Endothelial cell of umbilical vein (primary cell): Measurements from ENCODE around the gene CFAP77. TPM values are rescaled to one million over a fixed set of nuclear protein-coding genes. Genes with fewer than 3 reads are reported as not detected.

Source experiments
- BruUV-seq: library from RNA; stranded (reverse); fragments of 400-500 nt; replicated peaks from 2 replicates; lab custom pipeline; 2021; lab: Mats Ljungman, UMichigan
- CTCF ChIA-PET: fragments of 300-600, 350-600 bp; sonication (Branson Sonifier 250); formaldehyde crosslinking; loops from one replicate; lab custom pipeline; 2021; ENCODE audit warnings: antibody characterized with exemption, inconsistent platforms; lab: Charles Lee
- POLR2A ChIA-PET: fragments of 300-600, 350-600 bp; sonication (Branson Sonifier 250); formaldehyde crosslinking; loops from one replicate; lab custom pipeline; 2021; ENCODE audit warnings: antibody characterized with exemption, inconsistent platforms; lab: Charles Lee
- DNase-seq: peaks from one replicate; pipeline ENCODE4 v3.0.0-alpha.2; 2011; ENCODE audit warnings: low read depth, low spot score
- FAIRE-seq: peaks from 2 replicates; lab custom pipeline; 2011; peaks lifted over from hg19 to GRCh38; lab: Jason Lieb, UNC
- H2AFZ ChIP-seq: 2 replicates; pipeline ENCODE4 v1.6.0; 2012; ENCODE audit warnings: low read depth, low read length, control low read depth, inconsistent platforms
- H3K27ac ChIP-seq: 2 replicates; pipeline ENCODE4 v1.5.1; 2011; ENCODE audit warnings: low read depth, mild to moderate bottlenecking, control low read depth, low read length, moderate library complexity; ENCODE audit not compliant: insufficient read depth
- H3K27me3 ChIP-seq, 2 experiments: 2 replicates each; pipeline versions ENCODE4 v1.6.0 to v1.6.1; 2011; ENCODE audit warnings: low read length in 2 of 2, mixed read lengths in 1 of 2; ENCODE audit not compliant: control insufficient read depth in 2 of 2, insufficient read depth in 2 of 2
- H3K36me3 ChIP-seq, 2 experiments: 2 replicates in 1 of 2; 3 replicates in 1 of 2; pipeline ENCODE4 v1.5.1; 2011; ENCODE audit warnings: low read length in 2 of 2, mild to moderate bottlenecking in 1 of 2, moderate library complexity in 1 of 2; ENCODE audit not compliant: control insufficient read depth in 2 of 2, insufficient read depth in 2 of 2; ENCODE audit errors: extremely low read depth in 1 of 2
- H3K4me1 ChIP-seq: 3 replicates; pipeline ENCODE4 v1.5.1; 2011; ENCODE audit warnings: mild to moderate bottlenecking, low read length; ENCODE audit not compliant: control insufficient read depth, insufficient read depth; ENCODE audit errors: extremely low read depth
- H3K4me2 ChIP-seq: 2 replicates; pipeline ENCODE4 v1.6.1; 2011; ENCODE audit warnings: low read length, control low read depth, mixed read lengths; ENCODE audit not compliant: insufficient read depth
- H3K4me3 ChIP-seq, 3 experiments: fragments of 200-600 bp in 1 of 3; sonication (generic), shearing (Covaris generic) in 1 of 3; replicated peaks in 1 of 3; 2 replicates each; pipeline ENCODE4 v1.5.1; 2011 to 2016; ENCODE audit warnings: control low read depth in 3 of 3, low read length in 3 of 3, mild to moderate bottlenecking in 2 of 3, inconsistent platforms in 1 of 3, low read depth in 1 of 3, moderate library complexity in 1 of 3; ENCODE audit not compliant: insufficient read depth in 1 of 3
- H3K79me2 ChIP-seq: 2 replicates; pipeline ENCODE4 v1.6.0; 2012; ENCODE audit warnings: low read length, inconsistent platforms; ENCODE audit not compliant: control insufficient read depth, insufficient read depth
- H3K9ac ChIP-seq: replicated peaks from 2 replicates; pipeline ENCODE3; 2011; ENCODE audit warnings: low read length, control low read depth; ENCODE audit not compliant: insufficient read depth; ENCODE audit errors: extremely low read depth
- H3K9me1 ChIP-seq: replicated peaks from 3 replicates; pipeline ENCODE4 v1.6.0; 2011; ENCODE audit warnings: mild to moderate bottlenecking, low read length; ENCODE audit not compliant: control insufficient read depth, insufficient read depth; ENCODE audit errors: extremely low read depth
- H3K9me3 ChIP-seq: replicated peaks from 2 replicates; pipeline ENCODE4 v1.5.1; 2012; ENCODE audit warnings: low read length, inconsistent platforms; ENCODE audit not compliant: control insufficient read depth, insufficient read depth
- H4K20me1 ChIP-seq: replicated peaks from 2 replicates; pipeline ENCODE3; 2011; ENCODE audit warnings: mild to moderate bottlenecking, low read length; ENCODE audit not compliant: control insufficient read depth, insufficient read depth; ENCODE audit errors: extremely low read depth
- EZH2 ChIP-seq: IDR thresholded peaks from 2 replicates; pipeline ENCODE4 v1.6.1; 2012; ENCODE audit warnings: borderline replicate concordance, low read depth, mild to moderate bottlenecking, moderate library complexity, low read length, inconsistent platforms; ENCODE audit not compliant: severe bottlenecking
- FOS ChIP-seq: IDR thresholded peaks from 2 replicates; pipeline ENCODE4 v1.6.1; 2011; ENCODE audit warnings: mild to moderate bottlenecking, low read length, moderate library complexity, borderline replicate concordance; ENCODE audit not compliant: insufficient read depth
- GATA2 ChIP-seq: IDR thresholded peaks from 2 replicates; pipeline ENCODE4 v1.7.0; 2011; ENCODE audit warnings: low read depth, mild to moderate bottlenecking, moderate library complexity, mixed read lengths, low read length; ENCODE audit not compliant: insufficient read length, insufficient read depth
- JUN ChIP-seq: IDR thresholded peaks from 2 replicates; pipeline ENCODE4 v1.6.1; 2011; ENCODE audit warnings: borderline replicate concordance, low read depth; ENCODE audit not compliant: insufficient read length, insufficient read depth
- MAX ChIP-seq: IDR thresholded peaks from 2 replicates; pipeline ENCODE4 v1.6.1; 2011; ENCODE audit not compliant: insufficient read depth, insufficient read length
- MYC ChIP-seq: IDR thresholded peaks from one replicate; pipeline ENCODE4 v1.6.1; 2011; ENCODE audit warnings: mild to moderate bottlenecking, low read depth, low read length
- POLR2A ChIP-seq: IDR thresholded peaks from 2 replicates; pipeline ENCODE4 v1.6.1; 2012; ENCODE audit warnings: low read depth, mild to moderate bottlenecking, control low read depth, low read length
- POLR2AphosphoS5 ChIP-seq: IDR thresholded peaks from 2 replicates; pipeline ENCODE4 v1.6.1; 2012; ENCODE audit warnings: low read depth, mild to moderate bottlenecking, control low read depth, low read length, moderate library complexity; ENCODE audit not compliant: insufficient read depth
- dilution Hi-C: fragments of 300-500 bp; cut with MboI; formaldehyde crosslinking; loops from one replicate; pipeline ENCODE4 v1.15.0; 2019; ENCODE audit warnings: low sequenced_read_pairs; ENCODE audit not compliant: extremely low pct_ligation_motif_present
- intact Hi-C: fragments of 100-400 bp; cut with micrococcal nuclease; formaldehyde crosslinking; loops from one replicate; pipeline ENCODE4 v1.10.0; 2022
- polyA plus RNA-seq, 4 experiments: library from polyadenylated mRNA; depleted of rRNA in 3 of 4; stranded (reverse) in 3 of 4; unstranded in 1 of 4; fragments of >200 nt; gene quantifications; 2 replicates each; pipeline versions ENCODE4 v1.2.1 to v1.2.3, GENCODE V29; 2011 to 2012; ENCODE audit warnings: missing spikeins in 1 of 4
- total RNA-seq: library from RNA; stranded (reverse); gene quantifications from 2 replicates; pipeline ENCODE4 v1.2.3, GENCODE V29; 2021
- TF ChIP-seq, protein P1 (sequence below), 2 donors: IDR thresholded peaks; 1 replicate in 1 of 2; 2 replicates in 1 of 2; pipeline ENCODE4 v1.5.1; 2011; ENCODE audit warnings: low read length in 2 of 2, mild to moderate bottlenecking in 2 of 2, moderate library complexity in 2 of 2, control low read depth in 1 of 2, inconsistent platforms in 1 of 2, low read depth in 1 of 2; ENCODE audit not compliant: insufficient read depth in 1 of 2; ENCODE audit errors: extremely low read depth in 1 of 2

Gene CFAP77
- total and polyA plus RNA-seq, 2 donors (not counting 3 experiments of a cell fraction or from before 2014, with no cell fraction given) = not detected

DNA sequence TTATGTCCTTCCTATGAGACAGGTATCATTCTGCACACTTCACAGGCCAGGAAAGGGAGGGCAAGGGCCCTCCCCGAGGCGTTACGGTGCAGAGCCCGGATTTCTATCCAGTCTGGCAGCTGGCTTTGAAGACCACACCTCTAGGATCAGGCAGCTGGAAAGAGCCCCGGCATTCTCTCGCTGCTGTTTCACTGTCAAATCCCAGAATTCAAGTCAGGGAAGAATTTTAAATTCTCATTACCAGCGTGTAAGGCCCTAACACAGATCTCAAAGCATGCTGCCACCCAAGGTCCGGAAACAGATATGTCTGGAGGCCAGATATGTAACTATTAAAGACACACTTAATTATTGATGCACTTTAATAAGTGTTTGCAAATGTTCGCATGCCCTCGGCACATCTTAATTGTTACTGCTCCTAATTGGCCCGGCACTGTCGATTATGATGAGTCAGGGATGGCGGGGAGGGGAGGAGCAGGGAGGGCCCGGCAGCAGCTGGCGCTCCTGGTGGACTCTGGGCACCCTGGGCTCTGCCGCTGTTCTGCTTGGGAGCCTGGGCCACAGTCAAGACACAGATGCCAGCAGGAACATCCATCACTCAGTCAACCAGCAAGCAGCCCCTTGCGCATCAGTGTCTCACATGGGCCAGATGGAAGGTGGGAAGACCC lies 96.1 kb downstream of the CFAP77 start:
- Histone ChIP-seq H3K27me3 (peaks cover 15 to 19% of the 10 kb centered on the region in 2 experiments), H4K20me1 (no peaks in the 10 kb centered on the region), H3K79me2 (no peaks in the 10 kb centered on the region), H3K4me2 (no peak overlapping the region), H3K9ac (no peak overlapping the region), H2AFZ (no peak overlapping the region), H3K4me3 (no peak overlapping the region), H3K4me1 (no peaks in the 10 kb centered on the region), H3K27ac (no peak overlapping the region), H3K9me3 (no peaks in the 10 kb centered on the region), H3K36me3 (no peaks in the 10 kb centered on the region), H3K9me1 (no peaks in the 10 kb centered on the region)
- dilution Hi-C loops (no loop called here), intact Hi-C loops (loop anchor here (2.0 kb wide), 1 partner anchor 41 kb away; no protein-coding TSS in a partner anchor)
- TF ChIP-seq POLR2AphosphoS5 (no peak), GATA2 (no peak), JUN (no peak), EZH2 (no peak), POLR2A (no peak), MAX (no peak), FOS (no peak), MYC (no peak)
- TF ChIP-seq, protein P1, sequence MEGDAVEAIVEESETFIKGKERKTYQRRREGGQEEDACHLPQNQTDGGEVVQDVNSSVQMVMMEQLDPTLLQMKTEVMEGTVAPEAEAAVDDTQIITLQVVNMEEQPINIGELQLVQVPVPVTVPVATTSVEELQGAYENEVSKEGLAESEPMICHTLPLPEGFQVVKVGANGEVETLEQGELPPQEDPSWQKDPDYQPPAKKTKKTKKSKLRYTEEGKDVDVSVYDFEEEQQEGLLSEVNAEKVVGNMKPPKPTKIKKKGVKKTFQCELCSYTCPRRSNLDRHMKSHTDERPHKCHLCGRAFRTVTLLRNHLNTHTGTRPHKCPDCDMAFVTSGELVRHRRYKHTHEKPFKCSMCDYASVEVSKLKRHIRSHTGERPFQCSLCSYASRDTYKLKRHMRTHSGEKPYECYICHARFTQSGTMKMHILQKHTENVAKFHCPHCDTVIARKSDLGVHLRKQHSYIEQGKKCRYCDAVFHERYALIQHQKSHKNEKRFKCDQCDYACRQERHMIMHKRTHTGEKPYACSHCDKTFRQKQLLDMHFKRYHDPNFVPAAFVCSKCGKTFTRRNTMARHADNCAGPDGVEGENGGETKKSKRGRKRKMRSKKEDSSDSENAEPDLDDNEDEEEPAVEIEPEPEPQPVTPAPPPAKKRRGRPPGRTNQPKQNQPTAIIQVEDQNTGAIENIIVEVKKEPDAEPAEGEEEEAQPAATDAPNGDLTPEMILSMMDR (IDR thresholded peaks at IDR 0.05; ENCODE audit: extremely low read depth in 1 of 2, insufficient read depth in 1 of 2, low read depth in 1 of 2, low read length in 2 of 2) = no peak
- ChIA-PET CTCF (interaction anchor here (0.9 to 8.5 kb wide), 18 partner anchors 7 to 395 kb away, joined by 3 to 169 read pairs (median 4); no protein-coding TSS in a partner anchor), POLR2A (no interaction called here)
- FAIRE-seq (no peak), DNase-seq (no peak)
- no TSS peak for BruUV-seq
